Sciatic nerve (tissue), 2 donors: ENCODE results near the gene ZNF652. TPM values are rescaled to one million over a fixed set of nuclear protein-coding genes. Genes with fewer than 3 reads are reported as not detected.

Source experiments
- ATAC-seq: fragments of 200-7000 bp; cut with Tn5 transposase; one replicate; pipeline ENCODE4 v1.9.1; 2020; ENCODE audit warnings: mild to moderate bottlenecking, moderate library complexity
- DNase-seq: peaks from one replicate; pipeline ENCODE4 v3.0.0-alpha.2; 2020; ENCODE audit warnings: low spot score
- intact Hi-C: fragments of 100-400 bp; cut with DNase I; formaldehyde crosslinking; loops from one replicate; pipeline ENCODE4 v1.14.2; 2022
- microRNA-seq: library from miRNA; unstranded; fragments of <30 nt; microRNA quantifications from one replicate; pipeline ENCODE4 v1.2.0, GENCODE V29; 2020
- total RNA-seq: library from RNA; stranded (reverse); fragmentation: NEBNext Ultra II Directional; extraction: Animal tissue kit (Norgen Biotek cat#: 25700); gene quantifications from one replicate; pipeline ENCODE4 v1.2.1, GENCODE V29; 2021
- donor health status: DM: no; HTN: no; CAD: no.
- donor health status: DM: no; HTN: no; CAD: no.

The ZNF652 gene
- total RNA-seq, 1 donor from 2014 or later, result 60.9 TPM

GRCh38 chr17:49252148-49252695 is 109.8 kb downstream of the ZNF652 start:
- ATAC-seq (no peak), DNase-seq (no peak)
- intact Hi-C loops, result no loop called here

DNA sequence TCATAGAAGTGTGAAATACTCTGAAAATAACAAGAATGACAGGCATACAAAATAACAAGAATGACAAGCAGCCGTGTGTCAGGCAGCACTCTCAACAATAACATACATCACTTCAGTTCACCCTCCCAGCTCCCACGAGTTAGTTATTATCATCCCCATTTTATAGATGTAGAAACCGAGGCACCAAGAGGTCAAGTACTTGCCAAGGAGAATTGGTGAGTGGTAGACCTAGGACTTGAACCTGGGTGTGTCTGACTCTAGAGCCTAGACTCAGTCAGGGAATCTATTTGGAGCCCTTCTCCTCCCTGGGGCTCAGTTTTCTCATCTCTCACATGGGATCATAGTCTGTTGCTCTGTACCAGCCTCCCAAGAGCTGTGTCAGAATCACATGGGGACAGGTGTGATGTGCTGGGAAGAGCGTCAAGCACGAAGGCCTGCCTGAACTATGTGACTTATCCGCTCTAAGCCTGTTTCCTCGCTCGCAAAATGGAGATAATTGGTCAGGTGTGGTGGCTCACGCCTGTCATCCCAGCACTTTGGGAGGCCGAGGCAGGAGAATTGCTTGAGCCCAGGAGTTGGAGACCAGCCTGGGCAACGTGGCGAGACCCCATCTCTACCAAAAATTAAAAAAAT is 112.0 kb downstream of the ZNF652 start:
- DNase-seq, result no peak
- intact Hi-C loops, result no loop called here
- no peak for ATAC-seq

GRCh38 chr17:49249292-49249794 is 112.7 kb downstream of the ZNF652 start:
- intact Hi-C loops, result no loop called here
- DNase-seq (no peak), ATAC-seq (peak; percentile 34)

DNA sequence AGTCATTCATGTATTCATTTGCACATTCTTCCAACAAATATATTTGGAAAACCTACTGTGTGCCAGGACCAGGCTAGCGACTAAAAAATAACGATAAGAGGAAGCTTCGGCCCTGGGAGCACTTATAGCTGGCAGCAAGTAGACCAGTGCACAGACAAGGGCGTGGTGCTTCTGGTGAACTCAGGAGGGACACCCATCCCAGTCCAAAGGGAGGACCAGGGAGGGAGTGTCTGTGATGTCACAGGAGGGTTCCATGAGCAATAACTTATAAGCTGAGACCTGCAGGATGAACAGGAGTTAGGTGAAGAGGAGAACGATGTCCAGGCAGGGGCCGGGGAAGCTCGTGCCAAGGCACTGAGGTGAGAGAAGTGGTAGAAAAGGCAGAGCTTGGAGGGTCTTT is 114.1 kb downstream of the ZNF652 start:
- ATAC-seq (no peak), DNase-seq (no peak)
- intact Hi-C loops, result no loop called here

GRCh38 chr17:49244839-49245238 is 117.2 kb downstream of the ZNF652 start:
- DNase-seq (no peak), ATAC-seq (no peak)
- intact Hi-C loops, result no loop called here

Small RNA genes lying within 50 kb of the gene (microRNA-seq; reads per million reads assigned to microRNA genes)
- gene MIR6129, result not detected

Other genes starting within 250 kb of the ZNF652 start
- gene B4GALNT2, start 229.5 kb downstream of the ZNF652 start, total RNA-seq, result 0.13 TPM
- 1.3 TPM for gene GNGT2, start 151.7 kb downstream of the ZNF652 start, total RNA-seq
- 8.5 TPM for gene ABI3, start 151.5 kb downstream of the ZNF652 start, total RNA-seq
- 6.2 TPM for gene PHOSPHO1, start 131.5 kb downstream of the ZNF652 start, total RNA-seq
- gene PHB1, start 52.6 kb upstream of the ZNF652 start, total RNA-seq, result 93.5 TPM
- 291 TPM for gene NGFR, start 133.0 kb upstream of the ZNF652 start, total RNA-seq
- gene NXPH3, start 213.6 kb upstream of the ZNF652 start, total RNA-seq, result 17.0 TPM